ENCODE data around the gene MPP2.
"Not testable (repeated sequence)": the region's sequence is repeated elsewhere in the genome, so short reads cannot be mapped to it uniquely, and the experiment has no call there.

The MPP2 gene

GRCh38 chr17:43842975-43843325, 64.4 kb downstream of the MPP2 start:
- no peak for DNase-seq

DNA sequence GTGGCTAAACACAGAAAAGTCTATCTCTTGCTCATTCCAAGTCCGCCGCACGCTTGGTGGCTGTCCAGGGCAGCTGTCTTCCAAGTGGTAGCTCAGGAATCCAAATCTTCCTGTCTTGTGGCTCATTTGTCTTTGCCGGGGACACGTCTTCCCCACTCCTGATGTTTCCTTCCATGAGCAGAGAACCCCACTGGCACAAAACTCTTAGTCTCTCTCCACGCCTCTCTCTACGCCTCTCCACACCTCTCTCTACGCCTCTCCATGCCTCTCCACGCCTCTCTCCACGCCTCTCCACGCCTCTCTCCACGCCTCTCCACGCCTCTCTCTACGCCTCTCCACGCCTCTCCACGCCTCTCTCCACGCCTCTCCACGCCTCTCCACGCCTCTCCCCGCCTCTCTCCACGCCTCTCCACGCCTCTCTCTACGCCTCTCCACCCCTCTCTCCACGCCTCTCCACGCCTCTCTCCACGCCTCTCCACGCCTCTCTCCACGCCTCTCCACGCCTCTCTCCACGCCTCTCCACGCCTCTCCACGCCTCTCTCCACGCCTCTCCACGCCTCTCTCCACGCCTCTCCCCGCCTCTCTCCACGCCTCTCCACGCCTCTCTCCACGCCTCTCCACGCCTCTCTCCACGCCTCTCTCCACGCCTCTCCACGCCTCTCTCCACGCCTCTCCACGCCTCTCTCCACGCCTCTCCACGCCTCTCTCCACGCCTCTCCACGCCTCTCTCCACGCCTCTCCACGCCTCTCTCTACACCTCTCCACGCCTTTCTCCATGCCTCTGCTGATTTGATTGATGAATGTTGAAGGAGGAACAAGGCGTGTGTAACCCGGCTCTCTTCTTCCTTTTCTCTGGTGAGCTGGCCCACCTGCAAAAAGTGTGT, 65.0 kb downstream of the MPP2 start:
- not testable (repeated sequence) for DNase-seq

DNA sequence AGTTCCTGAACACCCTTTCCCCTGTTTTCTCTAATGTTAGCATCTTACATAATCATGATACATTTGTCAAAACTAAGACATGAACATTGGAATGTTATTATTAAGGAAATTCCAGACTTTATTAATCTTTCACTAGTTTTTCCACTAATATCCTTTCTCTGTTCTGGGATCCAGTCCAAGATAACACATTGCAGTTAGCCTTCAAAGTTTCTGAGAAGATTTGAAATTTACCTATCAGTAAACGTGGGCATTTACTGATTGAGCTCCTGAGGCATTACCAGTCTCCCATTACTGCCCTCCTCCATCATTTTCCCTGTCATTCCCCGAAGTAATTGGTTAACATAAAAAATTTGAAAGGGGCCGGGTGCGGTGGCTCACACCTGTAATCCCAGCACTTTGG, 66.1 kb downstream of the MPP2 start:
- DNase-seq, result no peak

DNA sequence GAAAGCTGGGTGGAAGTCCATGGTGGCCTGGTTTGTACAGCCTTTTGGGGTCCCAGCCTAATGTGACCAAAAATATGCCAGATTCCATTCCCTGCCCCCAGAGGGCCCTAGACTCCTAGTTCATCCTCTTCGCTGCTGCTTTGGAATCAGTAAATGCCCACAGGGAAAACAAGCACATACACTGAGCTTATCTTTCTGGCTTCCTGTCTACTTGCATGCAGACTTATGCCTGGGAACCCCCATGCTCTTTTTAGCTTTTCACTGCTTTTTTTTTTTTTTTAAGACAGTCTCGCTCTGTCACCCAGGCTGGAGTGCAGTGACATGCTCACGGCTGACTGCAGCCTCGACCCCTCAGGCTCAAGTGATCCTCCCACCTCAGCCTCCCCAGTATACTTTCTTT, 66.5 kb downstream of the MPP2 start:
- DNase-seq, result no peak

DNA sequence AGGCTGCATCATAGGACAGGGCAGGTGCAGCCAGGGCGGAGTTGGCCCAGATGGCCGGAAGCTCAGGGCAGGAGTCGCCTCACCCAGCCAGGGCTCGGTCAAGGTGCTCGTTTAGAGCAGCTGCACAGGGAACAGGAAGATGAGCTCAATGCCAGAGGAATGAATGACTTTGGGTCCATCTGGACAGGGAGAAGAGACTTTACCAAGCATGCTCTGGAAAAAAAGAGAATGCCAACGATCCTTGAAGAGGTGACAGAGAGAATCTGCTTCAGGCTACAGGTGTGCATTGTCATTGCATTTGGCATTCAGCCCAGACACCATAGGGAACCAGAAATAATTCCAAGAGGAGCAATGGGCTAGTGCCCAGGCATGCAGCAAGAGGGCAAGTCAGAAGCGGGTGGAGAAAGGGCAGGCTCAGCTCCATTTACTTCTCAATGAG, 67.6 kb downstream of the MPP2 start:
- DNase-seq, result no peak

- DNase-seq, result no peak
Observed at GRCh38 chr17:43834106-43834505, 73.2 kb downstream of the MPP2 start.

GRCh38 chr17:43832976-43833829, 74.1 kb downstream of the MPP2 start, which contains the start of gene MPP3:
TSS of gene MPP3 (minus strand) at chr17:43833146. CDS start at chr17:43831906, 1,240 bp downstream.
- peak; percentile 47 for DNase-seq

- peak; percentile 8 for DNase-seq
Observed at GRCh38 chr17:43832168-43832975, 75.0 kb downstream of the MPP2 start.

GRCh38 chr17:43831633-43832032, 75.7 kb downstream of the MPP2 start:
- no peak for DNase-seq

- DNase-seq, result no peak
Observed at GRCh38 chr17:43830510-43831140, 76.7 kb downstream of the MPP2 start.

- DNase-seq, result no peak
Observed at GRCh38 chr17:43829738-43830137, 77.6 kb downstream of the MPP2 start.

DNA sequence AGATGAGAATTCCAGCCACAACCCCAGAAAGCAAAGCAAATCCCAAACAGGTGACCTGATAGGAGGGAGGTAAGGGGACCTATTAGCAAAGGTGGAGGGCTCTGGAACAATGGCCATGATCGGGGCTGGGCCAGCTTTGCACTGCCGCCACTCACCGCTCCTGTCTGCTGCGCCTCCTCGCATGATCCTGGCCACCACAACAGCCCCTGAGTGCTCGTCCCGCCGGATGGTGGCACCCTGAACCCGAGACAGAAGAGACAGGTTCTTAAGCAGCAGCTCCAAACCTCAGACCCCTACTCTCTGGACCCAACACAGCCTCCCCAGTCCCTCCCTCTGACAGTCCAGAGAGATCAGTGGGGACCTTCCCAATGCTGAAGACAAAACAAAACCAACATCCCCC, 79.7 kb downstream of the MPP2 start:
- no peak for DNase-seq

GRCh38 chr17:43826206-43826605, 81.1 kb downstream of the MPP2 start:
- DNase-seq, result no peak

DNA sequence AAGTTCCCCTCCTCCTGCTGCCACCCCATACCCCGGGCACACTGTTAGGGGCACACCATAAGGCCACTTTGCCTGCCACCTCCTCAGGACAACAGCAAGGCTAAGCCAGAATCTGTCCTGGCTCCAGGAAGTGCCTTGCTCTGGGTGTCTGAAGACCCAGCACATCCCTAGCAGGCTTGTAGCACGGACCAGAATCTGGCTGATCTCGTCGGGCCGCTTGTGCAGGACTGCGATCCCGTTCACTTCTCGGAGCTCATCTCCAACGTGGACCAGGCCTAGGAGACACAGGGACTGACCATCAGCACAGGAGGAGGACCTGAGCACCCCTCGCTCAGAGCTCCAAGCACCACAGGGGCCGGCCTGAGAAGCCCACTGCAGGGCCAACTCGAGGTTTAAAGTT, 81.8 kb downstream of the MPP2 start:
- no peak for DNase-seq

Measured in T-helper 9 cell (primary cell).